ENCODE measurements around the gene RPS27.

Gene RPS27

GRCh38 chr1:153990468-153991150 lies at the start of gene RPS27:
Gene RPS27, plus strand, starts transcription at chr1:153990762. Its CDS starts 35 bp downstream, at chr1:153990797.
- DNase-seq (ENCODE audit: low read depth) = peak; percentile 98

DNA sequence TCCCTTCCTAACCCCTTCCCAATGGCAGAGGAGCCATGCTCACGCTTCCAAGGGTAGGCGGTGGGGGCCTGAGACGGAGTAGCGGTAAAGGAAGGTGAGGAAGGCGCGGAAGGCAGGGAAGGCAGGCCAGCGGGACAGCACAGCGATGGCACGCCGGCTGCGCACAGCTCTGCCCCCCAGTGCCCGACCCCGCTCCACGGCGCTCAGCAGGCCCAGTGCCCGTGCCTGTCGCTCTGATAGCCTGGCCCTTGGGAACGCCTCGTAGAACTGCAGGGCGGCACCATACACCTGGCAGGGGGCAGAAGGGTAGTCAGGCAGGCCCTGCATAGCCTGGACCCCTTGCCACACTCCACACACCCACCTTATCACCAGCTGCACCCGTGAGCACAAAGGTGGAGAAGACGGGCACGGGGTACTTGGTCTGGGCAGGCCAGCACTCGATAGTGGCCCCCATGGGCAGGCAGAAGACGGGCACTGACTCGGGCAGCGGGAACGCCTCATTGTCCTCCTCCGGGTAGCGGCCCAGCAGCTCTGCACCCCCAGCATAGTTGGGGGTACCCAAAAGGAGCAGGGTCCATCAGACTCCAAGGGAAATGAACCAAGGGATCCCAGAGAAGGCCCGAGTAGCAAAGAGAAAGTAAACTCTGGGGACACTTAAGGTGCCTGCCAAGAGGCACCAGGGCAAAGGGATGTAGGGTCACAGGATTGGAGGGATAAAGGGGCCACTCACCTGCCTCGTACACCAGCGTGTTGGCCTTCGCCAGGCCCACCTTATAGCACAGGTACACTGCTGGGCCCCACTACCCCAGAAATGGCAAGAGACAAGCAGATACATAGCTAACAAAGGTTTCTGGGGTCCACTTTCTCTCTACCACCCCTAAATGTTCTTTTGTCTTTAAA lies 48.5 kb upstream of the RPS27 start:
- no peak for DNase-seq (ENCODE audit: low read depth)

DNA sequence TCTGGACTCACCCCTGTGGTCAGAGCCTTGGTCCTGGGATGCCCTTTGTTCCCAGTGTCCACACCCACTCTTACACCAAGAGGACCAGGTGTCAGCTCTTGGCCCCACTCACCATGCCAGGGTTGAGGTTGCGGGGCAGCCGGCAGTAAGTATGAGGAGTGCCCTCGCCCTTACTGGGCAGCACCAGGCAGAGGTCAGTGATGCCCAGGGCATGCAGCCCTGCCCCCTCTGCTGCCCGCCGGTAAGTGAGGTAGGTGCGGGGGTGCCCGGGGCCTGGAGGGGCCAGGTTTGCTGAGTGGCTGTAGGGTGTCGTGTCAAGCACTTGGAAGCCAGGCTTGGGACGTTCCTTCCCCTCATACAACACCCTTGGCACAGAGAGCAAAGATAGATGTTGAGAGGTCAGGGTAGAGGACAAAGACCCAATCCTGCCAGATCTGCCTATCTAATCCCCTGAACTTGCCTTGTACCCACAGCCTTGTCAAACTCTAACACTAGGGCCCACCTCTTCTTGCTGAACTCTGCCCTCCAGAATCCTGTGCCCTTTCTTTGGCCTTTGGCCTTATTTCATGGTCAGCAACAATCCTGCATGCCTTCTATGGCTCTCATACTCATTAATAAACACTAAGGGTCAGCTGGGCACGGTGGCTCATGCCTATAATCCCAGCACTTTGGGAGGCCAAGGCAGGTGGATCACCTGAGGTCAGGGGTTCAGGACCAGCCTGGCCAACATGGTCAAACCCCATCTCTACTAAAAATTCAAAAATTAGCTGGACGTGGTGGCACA lies 47.6 kb upstream of the RPS27 start:
- no peak for DNase-seq (ENCODE audit: low read depth)

DNA sequence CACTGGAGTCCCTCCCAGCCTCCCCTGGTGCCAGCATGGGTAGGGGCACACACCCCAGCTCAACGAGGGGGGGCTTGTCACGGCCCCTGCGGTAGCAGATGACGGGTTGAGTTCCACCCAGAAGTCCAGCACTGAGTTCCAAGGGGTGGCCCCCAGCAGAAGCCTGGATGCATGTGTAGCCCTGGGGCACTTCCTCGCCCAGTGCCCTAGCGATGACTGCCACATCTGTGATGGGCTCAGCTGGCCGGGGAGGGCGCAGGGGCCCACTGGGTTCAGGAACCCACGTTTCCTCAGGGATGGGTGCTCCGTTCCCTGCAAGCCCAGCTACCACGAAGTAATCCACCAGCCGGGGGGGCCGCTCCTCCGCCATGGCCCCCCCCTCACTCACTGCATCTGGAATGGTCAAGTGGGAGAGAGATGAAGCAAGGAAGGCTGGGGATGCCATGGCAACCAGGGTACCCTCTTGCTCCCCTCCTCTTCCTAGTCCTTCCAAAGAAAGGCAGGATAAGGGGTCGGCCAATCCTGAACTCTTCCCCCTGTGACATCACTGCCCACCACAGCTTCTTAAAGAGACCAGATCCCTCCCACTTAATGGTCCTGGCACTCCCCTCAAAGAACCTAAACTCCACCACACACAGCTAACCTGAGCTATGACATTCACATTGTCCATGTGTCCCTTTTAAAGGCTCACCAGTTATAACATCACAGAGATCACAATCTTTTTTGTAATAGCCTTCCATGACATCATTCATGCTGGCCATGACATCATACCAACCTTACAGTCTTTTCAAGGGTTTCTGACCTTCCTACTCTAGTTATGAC lies 46.3 kb upstream of the RPS27 start:
- DNase-seq (ENCODE audit: low read depth) = no peak

- no peak for DNase-seq (ENCODE audit: low read depth)
Observed at GRCh38 chr1:153944827-153945117, 45.8 kb upstream of the RPS27 start.

DNA sequence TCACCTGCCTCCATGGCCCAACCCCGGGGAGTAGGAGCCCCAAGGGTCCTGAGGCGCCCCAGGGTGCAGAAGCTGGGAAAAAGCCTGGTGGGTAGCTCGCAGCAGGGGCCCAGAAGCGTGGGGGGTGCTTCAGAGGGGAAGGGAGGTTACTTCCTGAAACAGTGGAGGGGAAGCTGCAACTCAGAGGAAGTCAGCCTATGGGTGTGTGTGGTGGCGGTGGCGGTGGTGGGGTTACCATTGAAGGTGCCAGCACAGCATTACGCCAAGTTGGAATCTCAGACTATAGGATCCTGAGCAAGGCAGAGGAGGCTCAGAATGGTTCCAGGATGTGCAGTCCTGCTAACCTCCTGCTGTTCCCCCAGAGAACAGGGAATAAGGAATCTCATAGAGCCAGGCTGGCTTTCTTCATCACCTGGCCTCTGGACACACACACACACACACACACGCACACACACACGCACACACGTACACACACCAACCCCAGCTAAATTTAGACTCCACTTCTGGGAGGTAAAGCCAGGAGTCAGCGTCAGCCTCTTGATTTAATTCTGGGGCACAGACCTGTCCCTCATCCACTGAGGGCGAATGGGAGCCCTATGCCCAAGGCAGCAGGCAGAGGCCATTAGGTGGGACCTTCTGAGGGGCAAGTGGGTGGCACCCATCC lies 45.3 kb upstream of the RPS27 start:
- peak; percentile 53 for DNase-seq (ENCODE audit: low read depth)

GRCh38 chr1:153945795-153946621 lies 44.6 kb upstream of the RPS27 start:
- peak; percentile 84 for DNase-seq (ENCODE audit: low read depth)

- DNase-seq (ENCODE audit: low read depth) = peak; percentile 74
Observed at GRCh38 chr1:153946622-153947241, 43.8 kb upstream of the RPS27 start, which contains the start of gene DENND4B. Gene DENND4B, minus strand, starts transcription at chr1:153946718. Its CDS starts 2,344 bp downstream, at chr1:153944374.

GRCh38 chr1:153951183-153951582 lies 39.4 kb upstream of the RPS27 start:
- DNase-seq (ENCODE audit: low read depth) = no peak

DNA sequence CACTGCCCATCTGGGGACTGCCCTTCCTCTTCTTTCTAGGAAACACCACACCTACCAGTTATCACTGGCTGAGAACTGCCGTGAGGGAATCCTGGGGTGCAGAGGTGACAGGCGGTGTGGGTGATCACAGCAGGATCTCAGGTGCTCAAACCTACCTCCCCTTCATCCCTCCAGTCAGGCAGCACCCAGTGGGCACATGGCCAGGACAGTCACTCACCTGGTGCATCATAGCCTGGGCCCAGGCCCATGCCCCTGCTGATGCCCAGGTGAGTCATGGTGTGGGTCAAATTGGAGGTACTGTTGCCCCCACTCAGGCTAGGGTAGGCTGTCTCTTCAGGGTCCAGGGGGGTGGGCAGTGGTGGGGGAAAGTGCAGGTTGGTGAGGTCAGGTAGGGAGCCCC lies 38.8 kb upstream of the RPS27 start:
- no peak for DNase-seq (ENCODE audit: low read depth)

DNA sequence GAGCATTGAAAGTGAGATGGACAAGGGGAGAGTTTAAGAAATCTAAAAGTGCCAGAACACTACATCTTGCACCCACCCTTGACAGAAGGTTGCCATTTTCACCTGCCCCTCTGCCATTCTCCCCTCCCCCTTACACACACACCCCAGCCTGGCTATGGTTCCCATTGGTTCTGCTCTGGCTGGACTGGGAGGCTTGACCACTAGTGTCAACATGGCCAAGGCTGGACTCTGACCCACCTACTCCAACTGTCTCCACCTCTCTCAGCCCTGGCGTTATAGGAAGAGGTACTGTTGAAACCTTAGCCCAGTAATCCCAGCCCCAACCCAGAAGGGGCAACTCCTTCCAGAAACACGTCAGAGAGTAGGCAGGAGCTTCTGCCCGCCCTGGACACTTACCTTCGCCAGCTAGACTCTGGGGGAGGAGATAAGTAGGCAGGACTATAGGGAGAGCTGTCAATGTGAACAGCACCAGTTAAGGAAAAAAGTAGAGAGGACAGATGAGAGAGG lies 36.6 kb upstream of the RPS27 start:
- DNase-seq (ENCODE audit: low read depth) = no peak

DNA sequence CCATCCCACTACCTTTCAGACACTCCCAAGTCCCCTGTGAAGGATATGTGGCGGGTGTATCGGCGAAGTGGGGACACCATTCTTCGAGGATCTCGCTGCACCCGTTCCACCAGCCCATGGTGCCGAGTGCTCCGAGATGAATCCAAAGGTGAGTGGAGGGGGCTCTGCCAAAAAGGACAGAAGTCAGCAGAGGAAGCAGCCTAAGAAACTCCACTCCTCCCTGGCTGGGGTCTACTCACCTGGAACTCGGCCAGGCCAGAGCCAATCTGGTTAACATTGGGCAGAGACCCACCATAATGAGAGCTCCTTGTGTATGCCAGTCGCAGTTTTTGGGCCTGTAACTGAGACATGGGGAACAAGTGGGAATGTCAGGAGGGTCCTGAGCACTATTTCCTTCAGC lies 35.7 kb upstream of the RPS27 start:
- no peak for DNase-seq (ENCODE audit: low read depth)

DNA sequence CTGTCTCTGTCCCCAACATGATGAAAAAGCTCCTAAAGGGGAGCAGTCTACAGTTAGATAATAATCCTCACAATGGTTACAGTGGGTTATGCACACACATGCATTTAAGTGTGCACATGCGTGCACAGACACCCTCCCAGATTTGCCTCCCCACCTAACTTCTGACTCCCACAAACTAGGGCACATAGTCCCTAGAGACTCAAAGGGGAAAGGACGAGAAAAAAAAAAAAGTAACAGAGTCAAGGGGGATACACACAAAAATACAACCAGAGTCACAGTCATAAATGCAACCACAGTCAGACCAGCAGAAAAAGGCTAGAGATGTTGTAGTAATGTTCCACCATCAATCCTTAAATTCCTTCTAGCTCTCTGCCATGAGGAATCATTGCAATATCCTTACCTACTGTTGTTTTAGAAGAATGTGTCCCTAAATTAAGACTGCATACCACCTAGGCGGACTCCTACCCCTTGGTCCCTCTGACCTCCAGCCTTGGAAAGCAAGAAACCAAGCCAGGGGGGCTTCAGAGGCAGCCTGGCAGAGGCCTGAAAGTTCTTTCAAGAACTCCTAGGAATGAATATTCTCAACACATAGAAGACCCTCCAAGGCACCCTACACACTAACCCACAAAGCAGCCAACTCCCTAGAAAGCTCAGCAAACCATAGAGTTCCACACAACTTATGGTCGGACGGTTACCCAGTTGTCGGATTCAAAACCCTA lies 33.4 kb upstream of the RPS27 start:
- DNase-seq (ENCODE audit: low read depth) = no peak

- DNase-seq (ENCODE audit: low read depth) = no peak
Observed at GRCh38 chr1:153957744-153958110, 32.8 kb upstream of the RPS27 start.

DNA sequence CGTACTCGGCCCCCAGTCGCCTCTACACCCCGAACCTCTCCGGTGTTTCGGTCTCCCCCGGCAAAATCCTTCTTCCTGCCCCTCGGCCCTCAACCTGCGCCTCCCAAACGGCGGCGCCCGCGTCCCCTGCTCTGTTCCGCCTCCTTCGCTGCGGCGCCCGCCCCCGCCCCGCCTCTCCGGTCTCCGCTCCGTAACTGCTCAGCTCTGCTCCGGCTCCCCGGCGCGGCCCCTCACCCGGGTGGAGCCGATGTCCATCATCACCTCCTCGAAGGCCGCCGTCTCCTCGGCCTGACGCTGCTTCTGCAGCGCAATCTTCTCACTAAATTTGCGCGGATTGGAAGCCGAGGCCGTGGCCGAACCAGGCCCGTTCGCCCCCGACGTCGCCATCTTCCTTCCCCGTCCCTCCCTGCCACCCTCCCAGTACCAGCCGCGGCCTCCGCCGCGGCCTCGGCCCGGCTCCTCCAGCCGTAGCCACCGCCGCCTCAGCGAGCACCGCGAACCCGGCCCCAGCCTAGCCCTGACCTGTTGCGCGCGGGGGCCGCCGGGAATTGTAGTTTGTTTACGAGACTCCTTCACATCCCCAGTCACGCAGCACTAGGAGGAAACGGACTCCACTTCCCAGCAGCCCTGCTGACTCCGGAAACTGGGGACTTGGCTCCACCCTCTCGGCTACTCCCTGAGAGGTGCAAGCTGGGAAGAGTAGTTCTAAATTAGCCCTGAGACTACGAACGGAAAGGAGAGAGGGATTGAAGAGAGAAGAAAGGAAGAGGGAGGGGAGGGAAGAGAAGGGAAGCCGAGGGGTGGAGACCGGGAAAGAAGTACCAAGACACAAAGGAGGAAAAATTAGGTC lies 32.2 kb upstream of the RPS27 start, which contains the start of gene CRTC2:
TSS of gene CRTC2 (minus strand) at position 502 of the 850 bp plus-strand sequence. CDS start at position 387, 115 bp downstream.
- DNase-seq (ENCODE audit: low read depth) = peak; percentile 98

DNA sequence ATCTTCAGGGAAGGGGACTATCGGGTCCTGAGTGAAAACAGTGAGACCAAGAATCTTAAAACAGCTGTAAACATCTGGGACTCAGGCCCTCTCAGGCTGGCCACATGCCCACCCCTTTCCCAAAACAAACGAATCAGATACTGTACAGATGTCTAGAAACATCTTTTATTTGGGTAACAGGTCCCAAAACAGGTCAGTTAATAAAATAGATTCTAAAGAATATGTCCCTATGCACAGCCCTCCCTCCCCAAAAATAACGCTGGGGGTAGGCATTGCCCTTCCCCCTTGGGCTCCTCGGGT lies 31.7 kb upstream of the RPS27 start:
- DNase-seq (ENCODE audit: low read depth) = no peak

DNA sequence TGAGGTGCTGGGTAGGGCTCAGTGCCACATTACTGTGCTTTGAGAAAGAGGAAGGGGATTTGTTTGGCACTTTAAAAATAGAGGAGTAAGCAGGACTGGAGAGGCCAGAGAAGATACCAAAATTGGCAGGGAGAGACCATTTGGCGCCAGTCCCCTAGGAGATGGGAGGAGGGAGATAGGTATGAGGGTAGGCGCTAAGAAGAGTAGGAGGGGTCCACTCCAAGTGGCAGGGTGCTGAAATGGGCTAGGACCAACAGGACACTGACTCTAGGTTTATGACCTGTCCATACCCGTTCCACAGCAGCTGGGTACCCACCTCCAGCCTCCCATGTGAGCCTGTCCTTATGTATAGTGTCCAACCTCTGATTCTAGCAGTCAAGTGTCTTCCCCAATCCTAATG lies 31.1 kb upstream of the RPS27 start:
- DNase-seq (ENCODE audit: low read depth) = no peak

DNA sequence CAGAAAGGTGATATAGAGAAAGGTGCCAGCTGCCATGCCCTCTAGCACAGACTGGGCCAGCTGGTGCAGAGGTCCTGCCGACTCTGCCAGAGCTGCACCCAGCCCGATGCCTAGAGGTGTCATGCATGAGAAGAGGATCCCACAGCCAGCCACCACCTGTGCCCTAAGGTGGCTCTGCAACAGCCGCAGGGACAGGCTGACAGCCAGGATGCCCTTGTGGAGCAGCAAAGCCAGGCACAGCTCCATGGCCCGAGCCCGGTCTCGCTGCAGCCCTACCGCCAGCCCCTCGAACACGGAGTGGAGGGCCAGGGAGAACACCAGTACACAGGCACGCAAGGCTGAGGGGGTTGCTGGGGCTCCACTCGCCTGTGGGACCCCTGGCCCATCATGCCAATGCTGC lies 30.4 kb upstream of the RPS27 start:
- no peak for DNase-seq (ENCODE audit: low read depth)
